ENCODE results near the gene BNIP3.

DNA sequence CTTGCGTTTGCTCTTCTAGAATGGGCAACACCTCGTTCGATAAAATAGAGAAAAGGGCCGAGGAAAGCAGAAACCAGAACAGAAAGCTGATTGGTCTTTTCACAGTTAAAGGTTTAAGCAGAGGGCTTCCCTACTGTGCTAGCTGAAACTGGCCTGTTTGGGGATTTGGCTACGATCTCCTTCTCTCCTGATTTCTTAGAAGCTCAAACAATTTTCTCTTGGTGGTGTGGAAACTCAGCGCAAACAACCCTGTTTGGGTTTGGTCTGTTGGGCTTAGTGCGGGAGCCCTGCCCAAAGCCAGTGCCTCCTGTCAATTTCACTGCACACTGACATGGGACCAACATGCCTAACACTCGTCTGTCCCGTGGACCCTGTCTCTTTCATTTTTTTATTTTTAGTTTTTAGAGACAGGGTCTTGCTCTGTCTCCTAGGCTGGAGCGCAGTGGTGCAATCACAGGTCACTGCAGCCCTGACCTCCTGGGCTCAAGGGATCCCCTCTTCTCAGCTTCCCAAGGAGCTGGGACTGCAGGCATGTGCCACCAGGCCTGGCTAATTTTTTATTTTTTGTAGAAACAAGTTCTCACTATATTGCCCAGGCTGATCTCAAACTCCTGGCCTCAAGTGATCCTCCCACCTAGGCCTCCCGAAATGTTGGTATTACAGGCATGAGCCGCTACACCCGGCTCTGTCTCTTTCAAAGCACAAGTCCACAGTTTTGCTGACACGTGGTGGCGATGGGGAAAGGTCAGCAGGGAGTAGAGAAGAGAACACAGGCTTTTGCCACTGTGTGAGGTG lies 16.5 kb upstream of the BNIP3 start:
- no peak for TF ChIP-seq EZH2 (IDR thresholded peaks at IDR 0.05; ENCODE audit: insufficient read depth, low read length)
- no peak for TF ChIP-seq CTCF (IDR thresholded peaks at IDR 0.05; ENCODE audit: insufficient read depth, low read depth, low read length)

Data from astrocyte (in vitro differentiated cells and primary cell).